Mesendoderm (in vitro differentiated cells): Measurements from ENCODE around the gene NRXN3.
A peak's percentile ranks its signal among the peaks of the same experiment; 100 is the strongest.

Experiments used
- DNase-seq: peaks from one replicate; pipeline ENCODE4 v3.0.0; 2013
- H2AK5ac ChIP-seq: 2 replicates; pipeline ENCODE4 v1.6.1; 2013; ENCODE audit warnings: low read length, inconsistent platforms
- H2BK120ac ChIP-seq: 2 replicates; pipeline ENCODE4 v1.6.1; 2013; ENCODE audit warnings: low read depth, mild to moderate bottlenecking, low read length, moderate library complexity, mixed read lengths
- H2BK15ac ChIP-seq: replicated peaks from 2 replicates; pipeline ENCODE4 v1.6.1; 2013; ENCODE audit warnings: low read depth, mild to moderate bottlenecking, moderate library complexity
- H2BK5ac ChIP-seq: 2 replicates; pipeline ENCODE4 v1.6.1; 2013; ENCODE audit warnings: low read length, inconsistent platforms
- H3K18ac ChIP-seq: 2 replicates; pipeline ENCODE4 v1.6.1; 2013; ENCODE audit warnings: mild to moderate bottlenecking, low read length, mixed read lengths
- H3K23ac ChIP-seq: one replicate; pipeline ENCODE4 v1.6.1; 2013; ENCODE audit warnings: low read length
- H3K27ac ChIP-seq: 2 replicates; pipeline ENCODE4 v1.5.1; 2013; ENCODE audit warnings: low read depth, mild to moderate bottlenecking, inconsistent platforms, low read length, moderate library complexity
- H3K27me3 ChIP-seq: 2 replicates; pipeline ENCODE4 v1.6.1; 2013; ENCODE audit warnings: low read length, control low read depth, mild to moderate bottlenecking, inconsistent platforms; ENCODE audit not compliant: insufficient read depth, poor library complexity
- H3K36me3 ChIP-seq: 2 replicates; pipeline ENCODE4 v1.6.1; 2013; ENCODE audit warnings: low read length, inconsistent platforms; ENCODE audit not compliant: control insufficient read depth, insufficient read depth
- H3K4ac ChIP-seq: one replicate; pipeline ENCODE4 v1.6.1; 2013; ENCODE audit warnings: low read depth, mild to moderate bottlenecking, low read length, moderate library complexity
- H3K4me1 ChIP-seq: 2 replicates; pipeline ENCODE4 v1.6.1; 2013; ENCODE audit warnings: low read depth, low read length, inconsistent platforms; ENCODE audit not compliant: control insufficient read depth
- H3K4me2 ChIP-seq: 2 replicates; pipeline ENCODE4 v1.6.1; 2013; ENCODE audit warnings: low read length
- H3K4me3 ChIP-seq: 2 replicates; pipeline ENCODE4 v1.5.1; 2013; ENCODE audit warnings: mild to moderate bottlenecking, low read length
- H3K56ac ChIP-seq: one replicate; pipeline ENCODE4 v1.6.1; 2013; ENCODE audit warnings: low read length
- H3K79me1 ChIP-seq: 2 replicates; pipeline ENCODE4 v1.6.1; 2013; ENCODE audit warnings: low read length, inconsistent platforms
- H3K79me2 ChIP-seq: 2 replicates; pipeline ENCODE4 v1.6.1; 2013; ENCODE audit warnings: mild to moderate bottlenecking, low read length; ENCODE audit not compliant: control insufficient read depth, insufficient read depth
- H3K9ac ChIP-seq: 2 replicates; pipeline ENCODE4 v1.6.1; 2013; ENCODE audit warnings: low read length, inconsistent platforms
- H4K5ac ChIP-seq: one replicate; pipeline ENCODE4 v1.6.1; 2013; ENCODE audit warnings: low read length
- H4K8ac ChIP-seq: one replicate; pipeline ENCODE4 v1.6.1; 2013; ENCODE audit warnings: low read depth, mild to moderate bottlenecking, control low read depth, low read length, moderate library complexity
- WGBS: extraction: QIAGEN DNeasy Blood & Tissue Kit; methylation state at CpG from one replicate; pipeline ENCODE4 v1.1.7; 2013; ENCODE audit warnings: low lambda C conversion rate, missing lambda C conversion rate; ENCODE audit not compliant: insufficient coverage; ENCODE audit errors: extremely low coverage; 5-methylcytosine and 5-hydroxymethylcytosine counted together

NRXN3 gene

GRCh38 chr14:78637908-78638475 is 467.8 kb downstream of the NRXN3 start:
- no peak overlapping the region for H3K56ac ChIP-seq
- no peak overlapping the region for H3K4me2 ChIP-seq
- no peak overlapping the region for H2BK15ac ChIP-seq
- no peaks in the 10 kb centered on the region for H3K4me1 ChIP-seq
- no peaks in the 10 kb centered on the region for H3K79me2 ChIP-seq
- no peak for DNase-seq
- H2BK120ac ChIP-seq = no peak overlapping the region
- H3K9ac ChIP-seq = no peak overlapping the region
- H3K27ac ChIP-seq = no peak overlapping the region
- no peak overlapping the region for H2AK5ac ChIP-seq
- WGBS = no CpG with 5 or more reads among the region's 5 CpGs
- no peak overlapping the region for H2BK5ac ChIP-seq
- H3K36me3 ChIP-seq = no peaks in the 10 kb centered on the region
- no peak overlapping the region for H4K8ac ChIP-seq
- H3K4me3 ChIP-seq = no peak overlapping the region
- no peak overlapping the region for H3K4ac ChIP-seq
- no peak overlapping the region for H3K23ac ChIP-seq
- H3K27me3 ChIP-seq = no peaks in the 10 kb centered on the region
- no peaks in the 10 kb centered on the region for H3K79me1 ChIP-seq
- H4K5ac ChIP-seq = no peak overlapping the region
- no peak overlapping the region for H3K18ac ChIP-seq

GRCh38 chr14:78638926-78639325 is 468.8 kb downstream of the NRXN3 start:
- Histone ChIP-seq H3K9ac (no peak overlapping the region), H3K36me3 (no peaks in the 10 kb centered on the region), H3K4me2 (no peak overlapping the region), H4K5ac (no peak overlapping the region), H3K27me3 (no peaks in the 10 kb centered on the region), H2BK5ac (no peak overlapping the region), H3K18ac (no peak overlapping the region), H3K79me2 (no peaks in the 10 kb centered on the region), H3K23ac (no peak overlapping the region), H3K56ac (no peak overlapping the region), H3K79me1 (no peaks in the 10 kb centered on the region), H3K27ac (no peak overlapping the region), H3K4me3 (no peak overlapping the region), H2BK15ac (no peak overlapping the region), H3K4me1 (no peaks in the 10 kb centered on the region), H4K8ac (no peak overlapping the region), H3K4ac (no peak overlapping the region), H2AK5ac (no peak overlapping the region), H2BK120ac (no peak overlapping the region)
- no peak for DNase-seq
- no CpG with 5 or more reads among the region's 3 CpGs for WGBS

- Histone ChIP-seq H3K27ac (no peak overlapping the region), H3K56ac (no peak overlapping the region), H2BK15ac (no peak overlapping the region), H3K27me3 (no peaks in the 10 kb centered on the region), H3K18ac (no peak overlapping the region), H3K79me1 (no peaks in the 10 kb centered on the region), H4K8ac (no peak overlapping the region), H2BK120ac (no peak overlapping the region), H3K4ac (no peak overlapping the region), H3K23ac (no peak overlapping the region), H2BK5ac (no peak overlapping the region), H3K9ac (no peak overlapping the region), H3K4me2 (no peak overlapping the region), H3K4me1 (no peaks in the 10 kb centered on the region), H3K36me3 (no peaks in the 10 kb centered on the region), H2AK5ac (no peak overlapping the region), H3K79me2 (no peaks in the 10 kb centered on the region), H4K5ac (no peak overlapping the region), H3K4me3 (no peak overlapping the region)
- peak; percentile 27 for DNase-seq
- no CpG with 5 or more reads among the region's 22 CpGs for WGBS
Observed at GRCh38 chr14:78644824-78645559, 474.8 kb downstream of the NRXN3 start.

GRCh38 chr14:78652727-78653126 is 482.6 kb downstream of the NRXN3 start:
- H3K36me3 ChIP-seq = no peaks in the 10 kb centered on the region
- H4K8ac ChIP-seq = no peak overlapping the region
- no peak overlapping the region for H3K9ac ChIP-seq
- no peak overlapping the region for H2BK120ac ChIP-seq
- DNase-seq = no peak
- H3K56ac ChIP-seq = no peak overlapping the region
- H2BK15ac ChIP-seq = no peak overlapping the region
- H3K4me1 ChIP-seq = no peaks in the 10 kb centered on the region
- no peaks in the 10 kb centered on the region for H3K79me2 ChIP-seq
- H3K4ac ChIP-seq = no peak overlapping the region
- H2AK5ac ChIP-seq = no peak overlapping the region
- H3K27ac ChIP-seq = no peak overlapping the region
- no peak overlapping the region for H4K5ac ChIP-seq
- H3K18ac ChIP-seq = no peak overlapping the region
- no peaks in the 10 kb centered on the region for H3K27me3 ChIP-seq
- H2BK5ac ChIP-seq = no peak overlapping the region
- no peak overlapping the region for H3K23ac ChIP-seq
- no peak overlapping the region for H3K4me2 ChIP-seq
- H3K4me3 ChIP-seq = no peak overlapping the region
- no peaks in the 10 kb centered on the region for H3K79me1 ChIP-seq
- WGBS = no CpG with 5 or more reads among the region's 1 CpG

- no peak overlapping the region for H4K5ac ChIP-seq
- H3K56ac ChIP-seq = no peak overlapping the region
- no peak overlapping the region for H3K4me3 ChIP-seq
- no peak overlapping the region for H3K27ac ChIP-seq
- H3K79me1 ChIP-seq = no peaks in the 10 kb centered on the region
- H2AK5ac ChIP-seq = no peak overlapping the region
- H3K4ac ChIP-seq = no peak overlapping the region
- no peak overlapping the region for H2BK5ac ChIP-seq
- H3K18ac ChIP-seq = no peak overlapping the region
- H4K8ac ChIP-seq = no peak overlapping the region
- no peak overlapping the region for H3K4me2 ChIP-seq
- no peak overlapping the region for H2BK15ac ChIP-seq
- no peak for DNase-seq
- no peaks in the 10 kb centered on the region for H3K79me2 ChIP-seq
- no peak overlapping the region for H3K23ac ChIP-seq
- no peak overlapping the region for H3K9ac ChIP-seq
- no peaks in the 10 kb centered on the region for H3K4me1 ChIP-seq
- no peaks in the 10 kb centered on the region for H3K36me3 ChIP-seq
- H3K27me3 ChIP-seq = no peaks in the 10 kb centered on the region
- no peak overlapping the region for H2BK120ac ChIP-seq
- WGBS = no CpG with 5 or more reads among the region's 1 CpG
Observed at GRCh38 chr14:78653173-78653572, 483.0 kb downstream of the NRXN3 start.

GRCh38 chr14:78657451-78657850 is 487.3 kb downstream of the NRXN3 start:
- DNase-seq = no peak
- Histone ChIP-seq H2BK15ac (no peak overlapping the region), H3K56ac (no peak overlapping the region), H3K4me2 (no peak overlapping the region), H4K8ac (no peak overlapping the region), H3K9ac (no peak overlapping the region), H3K4me1 (no peaks in the 10 kb centered on the region), H2BK5ac (no peak overlapping the region), H3K23ac (no peak overlapping the region), H3K79me2 (no peaks in the 10 kb centered on the region), H3K27ac (no peak overlapping the region), H3K27me3 (no peaks in the 10 kb centered on the region), H3K4me3 (no peak overlapping the region), H3K18ac (no peak overlapping the region), H3K79me1 (no peaks in the 10 kb centered on the region), H3K4ac (no peak overlapping the region), H3K36me3 (no peaks in the 10 kb centered on the region), H2BK120ac (no peak overlapping the region), H2AK5ac (no peak overlapping the region), H4K5ac (no peak overlapping the region)
- WGBS = no CpG with 5 or more reads among the region's 4 CpGs
